ENCODE measurements around the gene CHEK1. TPM values are rescaled to one million over a fixed set of nuclear protein-coding genes. Genes with fewer than 3 reads are reported as not detected.

CHEK1 gene
- total and polyA plus RNA-seq, 9 of the 15 experiments (the other 6 are each of a cell fraction or from before 2014, with no cell fraction given), result 62.6 to 108 (median 87.5) TPM

- TF ChIP-seq MGA (IDR thresholded peaks at IDR 0.05) (peak; percentile 72), SMARCA5 (IDR thresholded peaks at IDR 0.05) (no peak), EZH2 (IDR thresholded peaks at IDR 0.05; ENCODE audit: borderline replicate concordance, low read depth, low read length) (no peak), ZNF274 (IDR thresholded peaks at IDR 0.05; ENCODE audit: borderline replicate concordance, low read depth, low read length) (no peak), SPI1 (IDR thresholded peaks at IDR 0.05; ENCODE audit: borderline replicate concordance, low read depth, low read length) (no peak), RNF219 (CRISPR knock-in tag; IDR thresholded peaks at IDR 0.05) (no peak), MTF1 (CRISPR knock-in tag; IDR thresholded peaks at IDR 0.05; ENCODE audit: borderline replicate concordance) (no peak), FOXJ2 (tag; IDR thresholded peaks at IDR 0.05) (peak; percentile 80)
- TF ChIP-seq, protein P1, sequence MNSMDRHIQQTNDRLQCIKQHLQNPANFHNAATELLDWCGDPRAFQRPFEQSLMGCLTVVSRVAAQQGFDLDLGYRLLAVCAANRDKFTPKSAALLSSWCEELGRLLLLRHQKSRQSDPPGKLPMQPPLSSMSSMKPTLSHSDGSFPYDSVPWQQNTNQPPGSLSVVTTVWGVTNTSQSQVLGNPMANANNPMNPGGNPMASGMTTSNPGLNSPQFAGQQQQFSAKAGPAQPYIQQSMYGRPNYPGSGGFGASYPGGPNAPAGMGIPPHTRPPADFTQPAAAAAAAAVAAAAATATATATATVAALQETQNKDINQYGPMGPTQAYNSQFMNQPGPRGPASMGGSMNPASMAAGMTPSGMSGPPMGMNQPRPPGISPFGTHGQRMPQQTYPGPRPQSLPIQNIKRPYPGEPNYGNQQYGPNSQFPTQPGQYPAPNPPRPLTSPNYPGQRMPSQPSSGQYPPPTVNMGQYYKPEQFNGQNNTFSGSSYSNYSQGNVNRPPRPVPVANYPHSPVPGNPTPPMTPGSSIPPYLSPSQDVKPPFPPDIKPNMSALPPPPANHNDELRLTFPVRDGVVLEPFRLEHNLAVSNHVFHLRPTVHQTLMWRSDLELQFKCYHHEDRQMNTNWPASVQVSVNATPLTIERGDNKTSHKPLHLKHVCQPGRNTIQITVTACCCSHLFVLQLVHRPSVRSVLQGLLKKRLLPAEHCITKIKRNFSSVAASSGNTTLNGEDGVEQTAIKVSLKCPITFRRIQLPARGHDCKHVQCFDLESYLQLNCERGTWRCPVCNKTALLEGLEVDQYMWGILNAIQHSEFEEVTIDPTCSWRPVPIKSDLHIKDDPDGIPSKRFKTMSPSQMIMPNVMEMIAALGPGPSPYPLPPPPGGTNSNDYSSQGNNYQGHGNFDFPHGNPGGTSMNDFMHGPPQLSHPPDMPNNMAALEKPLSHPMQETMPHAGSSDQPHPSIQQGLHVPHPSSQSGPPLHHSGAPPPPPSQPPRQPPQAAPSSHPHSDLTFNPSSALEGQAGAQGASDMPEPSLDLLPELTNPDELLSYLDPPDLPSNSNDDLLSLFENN (IDR thresholded peaks at IDR 0.05; ENCODE audit: low read depth in 2 of 2, low read length in 2 of 2), result no peak
Observed at GRCh38 chr11:125592305-125593113, 32.5 kb upstream of the CHEK1 start, which contains the start of gene STT3A (continued).
